HL-60/S4 treated with phorbol 12-myristate 13-acetate at 8.2 ng/mL for 4 days and 3 days (cell line): ENCODE data around the gene AFAP1.

Experiments
- in situ Hi-C: fragments of 300-500 bp; cut with MboI; formaldehyde crosslinking; loops from 2 replicates; pipeline ENCODE4 v1.15.0; 2022; ENCODE audit warnings: low sequenced_read_pairs

AFAP1 gene

GRCh38 chr4:7761720-7762119, 177.9 kb downstream of the AFAP1 start:
- in situ Hi-C loops = no loop called here

DNA sequence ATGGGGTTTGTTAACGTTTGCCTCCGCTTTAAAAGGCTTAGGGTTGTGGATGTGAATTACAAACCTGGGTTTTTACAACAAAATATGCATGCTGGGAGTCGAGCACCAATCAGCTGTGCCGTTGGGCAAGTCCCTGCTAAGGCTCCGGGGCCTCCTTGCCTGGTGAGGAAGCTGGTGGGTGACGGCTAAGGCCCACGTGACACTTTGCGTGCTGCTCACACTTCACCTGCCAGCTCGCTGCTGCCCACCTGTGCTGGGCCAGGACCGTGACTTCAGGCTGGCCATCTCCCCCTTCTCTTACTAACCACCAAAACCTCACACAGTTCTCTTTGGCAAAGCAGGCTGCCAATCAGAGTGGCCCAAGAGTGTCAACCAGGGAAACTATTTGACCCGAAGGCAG, 178.3 kb downstream of the AFAP1 start:
- in situ Hi-C loops = no loop called here

- in situ Hi-C loops = no loop called here
Observed at GRCh38 chr4:7760706-7761105, 179.0 kb downstream of the AFAP1 start.

DNA sequence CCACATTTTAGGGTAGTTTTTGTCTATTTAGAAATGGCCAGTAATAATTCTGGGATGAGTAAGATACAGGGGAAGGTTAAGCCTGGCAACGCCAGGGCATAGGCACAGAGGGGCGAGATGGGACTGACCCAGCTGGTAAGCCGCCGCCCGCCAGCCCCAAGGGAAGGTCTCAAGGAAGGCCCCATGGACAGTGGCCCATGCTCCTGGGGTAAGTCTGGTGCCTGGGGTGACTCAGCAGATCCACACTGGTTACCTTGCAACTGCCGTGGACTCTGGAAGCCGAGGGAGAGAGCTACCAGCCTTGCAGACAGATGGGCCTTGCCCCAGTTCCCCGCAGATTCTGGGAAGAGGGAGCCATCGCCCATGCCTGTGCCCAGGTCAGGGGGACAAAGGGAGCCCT, 179.4 kb downstream of the AFAP1 start:
- in situ Hi-C loops = no loop called here

GRCh38 chr4:7759635-7760034, 180.0 kb downstream of the AFAP1 start:
- in situ Hi-C loops = no loop called here

GRCh38 chr4:7759216-7759615, 180.4 kb downstream of the AFAP1 start:
- in situ Hi-C loops = no loop called here

DNA sequence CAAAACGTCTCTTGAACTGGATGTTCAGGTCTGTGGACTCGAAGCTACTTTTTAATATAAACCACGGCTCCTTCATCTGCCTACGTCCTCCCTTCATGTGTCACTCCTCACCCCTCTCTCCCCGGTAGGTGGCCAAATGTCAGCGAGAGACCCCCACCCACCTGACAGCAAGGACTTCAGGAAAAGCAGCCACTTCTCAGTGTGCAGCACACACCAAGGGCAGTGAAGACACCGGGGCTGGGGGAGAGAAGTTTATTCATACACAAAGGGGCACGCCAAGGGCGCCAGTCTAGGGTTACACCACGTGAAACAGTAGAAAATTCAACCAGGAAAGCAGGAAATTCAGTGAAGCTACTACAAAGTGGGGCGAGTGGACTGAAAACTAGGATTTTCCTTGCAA, 181.2 kb downstream of the AFAP1 start:
- in situ Hi-C loops = no loop called here

DNA sequence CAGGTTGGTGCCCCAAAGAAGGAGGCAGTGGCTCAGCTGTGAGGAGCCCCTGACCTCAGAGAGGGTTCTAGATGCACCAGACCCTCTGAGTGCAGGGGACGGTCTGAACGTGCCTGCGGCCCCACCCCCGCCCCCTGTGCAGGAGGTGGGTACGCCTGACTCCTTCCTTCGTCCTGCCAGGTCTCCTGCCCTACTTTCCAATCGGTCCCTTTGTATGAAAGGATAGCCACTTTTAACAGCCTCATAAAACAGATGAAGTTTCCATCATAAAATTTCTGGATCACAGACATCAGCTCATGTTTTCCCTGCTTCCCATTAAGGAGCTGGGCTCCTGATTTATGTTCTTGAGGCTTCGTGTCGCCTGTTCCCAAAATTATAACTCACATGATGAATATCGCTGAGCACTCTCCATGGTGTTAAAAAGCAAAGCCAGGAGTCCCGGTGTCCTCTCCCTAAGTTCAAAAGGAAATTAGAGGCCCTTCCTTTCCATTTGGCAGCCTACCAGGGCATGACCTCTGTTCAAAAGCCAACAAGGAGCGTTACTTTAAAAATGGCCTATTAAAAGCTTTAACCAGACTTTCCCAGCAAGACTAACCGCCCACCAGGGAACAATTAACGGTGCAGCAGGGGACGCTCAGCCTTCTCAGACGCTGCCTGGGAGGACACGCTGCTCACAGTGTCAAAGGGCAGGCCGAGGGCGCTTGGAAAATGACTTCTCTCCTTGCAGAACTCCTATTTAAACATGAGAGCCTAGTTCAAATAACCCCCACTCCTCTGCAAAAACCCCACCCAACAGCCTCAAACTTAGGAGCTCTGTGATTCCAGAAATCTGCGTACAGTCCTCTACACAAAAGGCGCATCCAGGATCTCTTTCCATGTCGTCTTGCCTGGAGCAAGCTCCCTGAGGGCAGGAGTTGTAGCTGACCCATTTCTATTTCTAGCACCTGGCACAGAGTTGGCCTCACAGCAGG, 181.9 kb downstream of the AFAP1 start:
- in situ Hi-C loops = no loop called here

- in situ Hi-C loops = no loop called here
Observed at GRCh38 chr4:7756561-7757355, 182.9 kb downstream of the AFAP1 start.

DNA sequence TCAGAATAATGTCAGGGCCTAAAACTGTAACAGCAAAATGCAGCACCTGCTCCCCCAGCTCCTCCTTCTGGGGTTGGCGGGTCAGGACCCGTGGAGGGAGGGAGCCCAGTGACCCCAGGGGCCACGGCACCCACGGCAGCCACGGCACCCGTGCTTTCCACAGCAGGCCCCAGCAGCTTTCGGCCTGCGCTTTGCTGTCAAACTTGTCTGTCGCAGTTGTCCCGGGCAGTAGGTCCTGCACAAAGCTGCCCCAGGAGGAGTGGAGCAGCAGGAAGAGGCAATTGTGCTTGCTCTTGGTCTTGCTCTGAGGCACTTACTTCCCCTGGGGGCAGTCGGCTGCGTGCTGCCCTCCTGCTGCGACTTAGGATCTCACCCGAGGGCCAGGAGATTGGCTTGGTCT, 183.6 kb downstream of the AFAP1 start:
- in situ Hi-C loops = no loop called here

DNA sequence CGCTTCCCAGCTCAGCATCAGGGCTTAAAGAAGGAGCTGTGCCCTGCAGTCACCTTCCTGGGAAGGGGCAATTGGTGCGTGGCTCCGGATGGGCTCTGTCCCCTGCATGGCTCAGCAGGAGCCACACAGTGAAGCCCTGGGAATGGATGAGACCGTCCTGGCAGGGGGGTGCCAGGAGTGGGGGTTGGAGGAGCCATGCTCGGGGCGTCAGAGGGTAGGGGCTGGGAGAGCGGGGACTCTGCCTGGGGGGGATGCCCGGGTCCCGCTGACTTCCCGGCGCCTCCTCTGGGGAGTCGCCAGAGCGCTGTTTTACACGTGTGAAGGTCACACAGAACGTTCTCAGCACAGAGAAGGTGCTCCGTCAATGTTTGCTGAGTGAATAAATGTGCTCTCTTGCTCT, 184.1 kb downstream of the AFAP1 start:
- in situ Hi-C loops = no loop called here

DNA sequence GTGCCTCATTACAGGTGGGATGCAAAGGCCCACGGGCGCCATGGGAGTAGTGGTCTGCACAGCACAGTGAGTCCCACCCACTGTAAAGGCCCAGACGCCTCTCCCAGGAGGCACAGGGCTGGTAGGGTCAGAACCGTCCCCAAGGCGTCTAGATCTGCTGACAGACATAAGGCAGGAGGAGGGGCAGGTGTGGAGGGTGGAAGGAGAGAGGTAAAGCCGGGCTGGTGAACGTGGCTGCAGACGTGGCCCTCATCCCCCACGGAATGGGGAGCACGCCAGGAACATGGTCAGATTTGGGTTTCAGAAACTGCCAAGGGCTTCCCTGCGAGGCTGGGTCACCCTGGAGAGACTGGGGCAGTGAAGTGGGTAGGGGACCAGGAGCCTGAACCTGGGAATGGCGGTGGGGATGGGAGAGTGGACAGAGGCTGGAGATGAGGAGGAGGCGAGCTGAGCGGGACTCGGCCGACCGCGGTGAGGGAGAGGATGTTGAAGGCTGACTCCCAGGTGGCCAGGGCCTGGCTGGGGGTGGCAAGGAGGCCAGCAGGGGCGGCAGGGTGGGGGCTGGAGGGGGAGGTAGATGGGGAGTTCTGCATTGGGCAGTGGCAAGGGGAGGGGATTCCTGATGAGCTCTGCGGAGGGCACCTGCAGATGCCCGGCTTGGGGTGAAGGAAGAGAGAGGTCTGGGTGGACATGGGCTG, 184.9 kb downstream of the AFAP1 start:
- in situ Hi-C loops = no loop called here

- in situ Hi-C loops = no loop called here
Observed at GRCh38 chr4:7753931-7754465, 185.7 kb downstream of the AFAP1 start.

DNA sequence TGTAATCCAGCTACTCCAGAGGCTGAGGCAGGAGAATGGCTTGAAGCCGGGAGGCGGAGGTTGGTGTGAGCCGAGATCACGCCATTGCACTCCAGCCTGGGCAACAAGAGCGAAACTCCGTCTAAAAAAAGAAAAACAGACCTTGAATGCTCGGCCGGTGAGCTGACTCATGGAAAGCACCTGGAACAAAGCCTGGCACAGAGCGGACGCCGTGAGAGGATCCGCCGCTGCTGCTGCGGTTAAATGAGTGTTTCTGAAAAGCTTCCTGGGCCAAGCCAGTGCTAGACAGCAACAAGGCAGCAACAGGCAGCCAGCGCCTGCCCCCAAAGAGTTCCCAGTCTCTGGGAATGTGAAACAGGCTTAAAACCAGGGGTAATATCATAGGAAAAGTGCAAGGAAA, 186.4 kb downstream of the AFAP1 start:
- in situ Hi-C loops = no loop called here

- in situ Hi-C loops = no loop called here
Observed at GRCh38 chr4:7752649-7753048, 187.0 kb downstream of the AFAP1 start.

- in situ Hi-C loops = no loop called here
Observed at GRCh38 chr4:7750972-7751371, 188.7 kb downstream of the AFAP1 start.

- in situ Hi-C loops = no loop called here
Observed at GRCh38 chr4:7750523-7750922, 189.1 kb downstream of the AFAP1 start.

DNA sequence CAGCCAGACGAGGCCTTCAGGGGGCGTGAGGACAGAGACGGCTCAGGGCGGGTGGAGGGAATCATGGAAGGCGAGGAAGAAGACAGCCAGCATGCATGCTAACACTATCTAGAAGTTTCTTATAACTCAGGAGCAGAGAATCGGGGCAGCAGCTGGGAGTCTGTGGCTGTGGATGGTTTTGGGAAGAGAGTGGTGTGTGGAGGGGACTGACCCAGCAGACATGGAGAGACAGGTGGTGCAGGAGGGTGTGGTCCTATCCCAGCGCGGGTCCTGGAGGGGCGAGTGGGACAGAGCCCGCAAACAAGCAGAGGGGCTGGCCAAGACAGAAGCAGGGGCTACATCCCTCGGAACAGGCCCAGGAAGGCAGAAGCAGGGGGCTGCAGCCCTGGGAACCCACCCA, 192.1 kb downstream of the AFAP1 start:
- in situ Hi-C loops = no loop called here

DNA sequence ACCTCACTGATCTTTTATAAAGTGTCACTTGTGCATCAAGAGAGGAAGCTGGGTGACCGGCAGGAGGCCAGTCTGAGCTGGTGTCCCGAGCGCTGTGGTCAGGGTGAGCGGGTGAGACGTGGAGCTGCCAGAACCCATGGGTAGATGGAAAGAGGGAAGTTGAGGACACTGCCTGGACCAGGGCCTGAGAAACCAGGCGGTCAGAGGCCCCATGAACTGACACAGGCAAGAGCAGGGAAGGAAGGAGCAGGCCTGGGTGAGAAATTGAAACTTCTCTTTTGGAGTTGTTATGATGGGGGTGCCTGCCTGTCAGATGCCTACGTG, 192.6 kb downstream of the AFAP1 start:
- in situ Hi-C loops = no loop called here

DNA sequence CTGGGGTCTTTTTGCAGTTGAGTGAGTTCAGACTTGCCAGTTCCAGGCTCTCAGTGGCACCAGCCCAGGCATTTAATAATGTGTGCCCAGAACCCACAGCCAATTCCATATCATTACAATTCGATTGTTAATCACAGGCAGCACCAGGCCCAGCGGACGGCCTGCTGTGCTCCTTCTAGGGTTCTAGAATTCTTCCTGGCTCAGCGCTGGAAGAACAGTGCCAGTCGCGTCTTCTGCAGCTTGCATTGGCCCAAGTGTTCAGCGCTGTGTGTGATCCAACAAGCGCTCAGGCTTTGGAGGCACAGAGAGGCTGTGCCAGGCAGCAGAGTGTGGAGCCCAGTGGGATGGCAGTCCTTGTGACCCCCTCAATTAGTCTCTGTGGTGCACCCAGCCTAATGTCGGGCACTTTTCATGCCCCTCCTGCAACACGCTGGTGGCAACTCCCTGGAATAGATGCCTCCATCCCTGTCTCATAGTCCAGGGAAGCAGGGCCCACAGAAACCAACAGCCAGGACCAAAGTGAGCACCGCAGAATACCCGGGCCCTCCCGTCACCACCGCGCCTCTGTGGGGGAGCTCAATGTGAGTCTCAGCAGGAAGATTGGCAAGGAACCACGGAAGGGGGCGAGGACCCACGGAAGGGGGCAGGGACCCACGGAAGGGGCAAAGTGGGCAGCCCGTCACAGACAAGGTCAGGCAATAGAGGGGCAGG, 193.2 kb downstream of the AFAP1 start:
- in situ Hi-C loops = no loop called here
